HEK293 (cell line): ENCODE data around the gene BTK.

ENCODE experiments used
- BCL11B ChIP-seq: fragments of 450-650 bp; formaldehyde crosslinking; IDR thresholded peaks from 2 replicates; pipeline ENCODE4 v1.5.1; 2016; ENCODE audit warnings: low read depth, missing biosample characterization, missing genetic modification characterization
- EGR2 ChIP-seq: fragments of 450-650 bp; formaldehyde crosslinking; IDR thresholded peaks from 2 replicates; pipeline ENCODE4 v1.5.1; 2016; ENCODE audit warnings: low read depth, missing biosample characterization, missing genetic modification characterization
- HOXA7 ChIP-seq: sonication (generic); formaldehyde crosslinking; IDR thresholded peaks from 2 replicates; pipeline ENCODE4 v1.8.1; 2022; ENCODE audit warnings: missing genetic modification reagents, borderline replicate concordance
- KLF16 ChIP-seq: fragments of 450-650 bp; formaldehyde crosslinking; IDR thresholded peaks from 2 replicates; pipeline ENCODE4 v1.5.1; 2017; ENCODE audit warnings: missing biosample characterization, missing genetic modification characterization
- KLF9 ChIP-seq: fragments of 450-650 bp; formaldehyde crosslinking; IDR thresholded peaks from 2 replicates; pipeline ENCODE4 v1.5.1; 2016; ENCODE audit warnings: missing biosample characterization, missing genetic modification characterization, low read depth
- OVOL3 ChIP-seq: fragments of 450-650 bp; formaldehyde crosslinking; IDR thresholded peaks from 2 replicates; pipeline ENCODE4 v1.5.1; 2016; ENCODE audit warnings: missing biosample characterization, missing genetic modification characterization
- PRDM2 ChIP-seq: fragments of 450-650 bp; formaldehyde crosslinking; IDR thresholded peaks from 2 replicates; pipeline ENCODE4 v1.5.1; 2016; ENCODE audit warnings: missing biosample characterization, missing genetic modification characterization, borderline replicate concordance
- SALL2 ChIP-seq: fragments of 450-650 bp; formaldehyde crosslinking; IDR thresholded peaks from 2 replicates; pipeline ENCODE4 v1.5.0; 2017; ENCODE audit warnings: missing biosample characterization, mild to moderate bottlenecking, missing genetic modification characterization, borderline replicate concordance
- SP3 ChIP-seq: fragments of 450-650 bp; formaldehyde crosslinking; IDR thresholded peaks from 2 replicates; pipeline ENCODE4 v1.5.1; 2016; ENCODE audit warnings: missing biosample characterization, missing genetic modification characterization
- SP7 ChIP-seq: fragments of 450-650 bp; formaldehyde crosslinking; IDR thresholded peaks from 2 replicates; pipeline ENCODE4 v1.5.1; 2016; ENCODE audit warnings: missing biosample characterization, missing genetic modification characterization
- ZBTB17 ChIP-seq: fragments of 450-650 bp; formaldehyde crosslinking; IDR thresholded peaks from 2 replicates; pipeline ENCODE4 v1.5.1; 2016; ENCODE audit warnings: missing biosample characterization, missing genetic modification characterization
- ZBTB20 ChIP-seq: fragments of 450-650 bp; formaldehyde crosslinking; IDR thresholded peaks from 2 replicates; pipeline ENCODE4 v1.5.1; 2016; ENCODE audit warnings: missing biosample characterization, missing genetic modification characterization
- ZBTB49 ChIP-seq: fragments of 450-650 bp; formaldehyde crosslinking; IDR thresholded peaks from 2 replicates; pipeline ENCODE4 v1.5.1; 2016; ENCODE audit warnings: missing biosample characterization, missing genetic modification characterization, low read depth
- ZBTB7A ChIP-seq: fragments of 450-650 bp; formaldehyde crosslinking; IDR thresholded peaks from 2 replicates; pipeline ENCODE4 v1.5.1; 2016; ENCODE audit warnings: low read depth, missing biosample characterization, missing genetic modification characterization
- ZBTB8A ChIP-seq: fragments of 450-650 bp; formaldehyde crosslinking; IDR thresholded peaks from 2 replicates; pipeline ENCODE4 v1.5.1; 2016; ENCODE audit warnings: missing biosample characterization, missing genetic modification characterization
- ZFP37 ChIP-seq: fragments of 450-650 bp; formaldehyde crosslinking; IDR thresholded peaks from 2 replicates; pipeline ENCODE4 v1.5.1; 2016; ENCODE audit warnings: missing biosample characterization, missing genetic modification characterization
- ZNF2 ChIP-seq: fragments of 450-650 bp; formaldehyde crosslinking; IDR thresholded peaks from 2 replicates; pipeline ENCODE4 v1.5.1; 2016; ENCODE audit warnings: missing biosample characterization, missing genetic modification characterization
- ZNF292 ChIP-seq: fragments of 450-650 bp; formaldehyde crosslinking; IDR thresholded peaks from 2 replicates; pipeline ENCODE4 v1.5.1; 2016; ENCODE audit warnings: low read depth, missing biosample characterization, missing genetic modification characterization, borderline replicate concordance
- ZNF335 ChIP-seq: fragments of 450-650 bp; formaldehyde crosslinking; conservative IDR thresholded peaks from 2 replicates; pipeline ENCODE4 v1.5.1; 2016; ENCODE audit warnings: missing biosample characterization, missing genetic modification characterization
- ZNF366 ChIP-seq: fragments of 450-650 bp; formaldehyde crosslinking; conservative IDR thresholded peaks from 2 replicates; pipeline ENCODE4 v1.5.1; 2016; ENCODE audit warnings: missing biosample characterization, missing genetic modification characterization
- ZNF426 ChIP-seq: fragments of 450-650 bp; formaldehyde crosslinking; IDR thresholded peaks from 2 replicates; pipeline ENCODE4 v1.5.1; 2017; ENCODE audit warnings: missing biosample characterization, missing genetic modification characterization, mild to moderate bottlenecking, inconsistent platforms, moderate library complexity
- ZNF514 ChIP-seq: fragments of 450-650 bp; formaldehyde crosslinking; IDR thresholded peaks from 2 replicates; pipeline ENCODE4 v1.5.1; 2016; ENCODE audit warnings: missing biosample characterization, missing genetic modification characterization
- ZNF529 ChIP-seq: fragments of 450-650 bp; formaldehyde crosslinking; IDR thresholded peaks from 2 replicates; pipeline ENCODE4 v1.5.1; 2017; ENCODE audit warnings: missing genetic modification characterization, missing biosample characterization; ENCODE audit not compliant: insufficient replicate concordance
- ZNF585B ChIP-seq: fragments of 450-650 bp; formaldehyde crosslinking; IDR thresholded peaks from 2 replicates; pipeline ENCODE4 v1.5.1; 2016; ENCODE audit warnings: missing biosample characterization, missing genetic modification characterization
- ZNF610 ChIP-seq: fragments of 450-650 bp; formaldehyde crosslinking; IDR thresholded peaks from 2 replicates; pipeline ENCODE4 v1.5.1; 2016; ENCODE audit warnings: missing biosample characterization, missing genetic modification characterization, borderline replicate concordance
- ZNF664 ChIP-seq: fragments of 450-650 bp; formaldehyde crosslinking; IDR thresholded peaks from 2 replicates; pipeline ENCODE4 v1.5.1; 2016; ENCODE audit warnings: missing biosample characterization, missing genetic modification characterization
- ZNF701 ChIP-seq: fragments of 450-650 bp; formaldehyde crosslinking; IDR thresholded peaks from 2 replicates; pipeline ENCODE4 v1.5.1; 2016; ENCODE audit warnings: missing biosample characterization, missing genetic modification characterization
- ZNF707 ChIP-seq: fragments of 450-650 bp; formaldehyde crosslinking; IDR thresholded peaks from 2 replicates; pipeline ENCODE4 v1.5.1; 2016; ENCODE audit warnings: missing biosample characterization, missing genetic modification characterization
- ZNF830 ChIP-seq: fragments of 450-650 bp; IDR thresholded peaks from 2 replicates; pipeline ENCODE4 v1.5.0; 2018; ENCODE audit warnings: missing biosample characterization, missing genetic modification characterization, low read depth, mild to moderate bottlenecking, moderate library complexity
- ZNF837 ChIP-seq: fragments of 450-650 bp; formaldehyde crosslinking; IDR thresholded peaks from 2 replicates; pipeline ENCODE4 v1.5.1; 2016; ENCODE audit warnings: missing biosample characterization, missing genetic modification characterization
- ZSCAN23 ChIP-seq: fragments of 450-650 bp; formaldehyde crosslinking; IDR thresholded peaks from 2 replicates; pipeline ENCODE4 v1.5.1; 2016; ENCODE audit warnings: missing biosample characterization, missing genetic modification characterization
- ZSCAN5A ChIP-seq: fragments of 450-650 bp; formaldehyde crosslinking; IDR thresholded peaks from 2 replicates; pipeline ENCODE4 v1.5.1; 2016; ENCODE audit warnings: missing biosample characterization, missing genetic modification characterization

Gene BTK

GRCh38 chrX:101348452-101349192 lies 37.4 kb downstream of the BTK start, which contains the start of gene TIMM8A (continued):
- TF ChIP-seq ZNF366 (tag by site-specific recombination) (peak; percentile 96), ZNF514 (tag by site-specific recombination) (no peak), ZNF701 (tag by site-specific recombination) (no peak), KLF16 (tag by site-specific recombination) (peak; percentile 73), ZBTB17 (tag by site-specific recombination) (peak; percentile 95), ZSCAN5A (tag by site-specific recombination) (no peak), ZNF707 (tag by site-specific recombination) (no peak), ZNF2 (tag by site-specific recombination) (peak; percentile 75), KLF9 (tag by site-specific recombination) (peak; percentile 65; the same call in 1 of the 2 replicates), EGR2 (tag by site-specific recombination) (peak; percentile 91), PRDM2 (tag by site-specific recombination) (no peak), SP3 (peak; percentile 79), ZNF837 (tag by site-specific recombination) (no peak), ZNF292 (tag by site-specific recombination) (no peak), ZNF664 (0 out of 2 replicates have a peak, but pooled peaks have one; percentile 35), ZNF335 (tag by site-specific recombination) (peak; percentile 94; the same call in 1 of the 2 replicates), ZFP37 (tag by site-specific recombination) (0 out of 2 replicates have a peak, but pooled peaks have one; percentile 8), HOXA7 (CRISPR knock-in tag) (no peak), OVOL3 (tag by site-specific recombination) (no peak), ZNF529 (tag by site-specific recombination) (no peak), ZBTB49 (tag by site-specific recombination) (no peak), SALL2 (tag by site-specific recombination) (no peak), SP7 (tag by site-specific recombination) (peak; percentile 86), ZNF426 (tag by site-specific recombination) (no peak), BCL11B (tag by site-specific recombination) (0 out of 2 replicates have a peak, but pooled peaks have one; percentile 9), ZNF830 (tag by site-specific recombination) (no peak), ZSCAN23 (tag by site-specific recombination) (0 out of 2 replicates have a peak, but pooled peaks have one; percentile 8), ZBTB8A (peak; percentile 52; the same call in 1 of the 2 replicates), ZNF585B (no peak), ZBTB7A (tag by site-specific recombination) (no peak), ZNF610 (tag by site-specific recombination) (peak; percentile 44; the same call in 1 of the 2 replicates), ZBTB20 (tag by site-specific recombination) (peak; percentile 68)
